Measurements from ENCODE around the gene MAPK11. TPM values are rescaled to one million over a fixed set of nuclear protein-coding genes. Genes with fewer than 3 reads are reported as not detected.

Gene MAPK11
- total RNA-seq, 4 donors from 2014 or later: 1.6 to 6.4 (median 2.7) TPM

DNA sequence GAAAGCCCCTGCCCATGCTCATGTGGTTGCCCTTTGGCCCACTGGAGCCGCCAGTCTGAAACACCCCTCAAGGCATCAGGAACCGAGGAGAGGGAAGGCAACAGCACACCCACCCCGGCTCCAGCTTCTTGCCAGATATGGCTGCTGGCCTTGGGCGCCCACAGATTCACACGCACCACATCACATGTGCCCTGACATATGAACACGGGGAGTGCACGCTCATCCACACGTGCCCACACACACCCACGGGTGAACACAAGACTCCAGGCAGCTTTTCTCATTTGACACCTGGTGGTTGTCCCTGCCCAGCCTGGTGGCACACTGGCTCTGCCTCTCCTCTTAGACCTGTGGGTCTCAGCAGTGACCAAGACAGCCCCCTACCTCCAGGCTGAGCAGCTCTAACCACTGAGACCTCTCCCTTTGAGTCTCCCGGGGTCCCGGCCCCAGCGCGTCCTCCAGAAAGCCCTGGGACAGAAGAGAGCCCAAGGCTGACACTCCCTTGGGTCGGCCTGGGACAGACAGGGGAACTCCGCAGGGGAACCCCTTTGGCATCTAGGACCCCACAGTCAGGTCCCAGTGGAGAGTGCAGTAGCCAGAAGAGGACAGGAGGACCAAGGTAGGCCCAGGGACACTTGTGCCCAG is 6.0 kb downstream of the MAPK11 start:
- Histone ChIP-seq H3K27me3 (peaks cover 73% of the 10 kb centered on the region), H3K4me3 (no peak overlapping the region), H3K9me3 (no peaks in the 10 kb centered on the region), H3K36me3 (no peaks in the 10 kb centered on the region), H3K27ac (no peak overlapping the region), H3K4me1 (peaks cover 0 to 42% (median 32%) of the 10 kb centered on the region in 4 donors)
- no peak for DNase-seq
- 76% methylated on average over 12 of the region's 15 CpGs; no CpG with 5 or more reads in 1 of the 2 donors for WGBS, 2 donors (ENCODE audit: low coverage in 1 of 2)
- no peak for TF ChIP-seq POLR2A (IDR thresholded peaks at IDR 0.05)
- TF ChIP-seq POLR2AphosphoS5 (IDR thresholded peaks at IDR 0.05): no peak
- TF ChIP-seq, protein P1, sequence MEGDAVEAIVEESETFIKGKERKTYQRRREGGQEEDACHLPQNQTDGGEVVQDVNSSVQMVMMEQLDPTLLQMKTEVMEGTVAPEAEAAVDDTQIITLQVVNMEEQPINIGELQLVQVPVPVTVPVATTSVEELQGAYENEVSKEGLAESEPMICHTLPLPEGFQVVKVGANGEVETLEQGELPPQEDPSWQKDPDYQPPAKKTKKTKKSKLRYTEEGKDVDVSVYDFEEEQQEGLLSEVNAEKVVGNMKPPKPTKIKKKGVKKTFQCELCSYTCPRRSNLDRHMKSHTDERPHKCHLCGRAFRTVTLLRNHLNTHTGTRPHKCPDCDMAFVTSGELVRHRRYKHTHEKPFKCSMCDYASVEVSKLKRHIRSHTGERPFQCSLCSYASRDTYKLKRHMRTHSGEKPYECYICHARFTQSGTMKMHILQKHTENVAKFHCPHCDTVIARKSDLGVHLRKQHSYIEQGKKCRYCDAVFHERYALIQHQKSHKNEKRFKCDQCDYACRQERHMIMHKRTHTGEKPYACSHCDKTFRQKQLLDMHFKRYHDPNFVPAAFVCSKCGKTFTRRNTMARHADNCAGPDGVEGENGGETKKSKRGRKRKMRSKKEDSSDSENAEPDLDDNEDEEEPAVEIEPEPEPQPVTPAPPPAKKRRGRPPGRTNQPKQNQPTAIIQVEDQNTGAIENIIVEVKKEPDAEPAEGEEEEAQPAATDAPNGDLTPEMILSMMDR (IDR thresholded peaks at IDR 0.05): no peak
- TF ChIP-seq EP300 (IDR thresholded peaks at IDR 0.05; ENCODE audit: low read depth): no peak
- in situ Hi-C loops (cut with MboI; ENCODE audit: low pct_ligation_motif_present in 1 of 4, low pct_unique_long_range_greater_than_20kb in 1 of 4, low sequenced_read_pairs in 3 of 4): loop anchor here in 1 of 4 donors (10.0 kb wide), 1 partner anchor 231 kb away; no protein-coding TSS in a partner anchor
- intact Hi-C loops (cut with DNase I; ENCODE audit: low total_unique reads): no loop called here

DNA sequence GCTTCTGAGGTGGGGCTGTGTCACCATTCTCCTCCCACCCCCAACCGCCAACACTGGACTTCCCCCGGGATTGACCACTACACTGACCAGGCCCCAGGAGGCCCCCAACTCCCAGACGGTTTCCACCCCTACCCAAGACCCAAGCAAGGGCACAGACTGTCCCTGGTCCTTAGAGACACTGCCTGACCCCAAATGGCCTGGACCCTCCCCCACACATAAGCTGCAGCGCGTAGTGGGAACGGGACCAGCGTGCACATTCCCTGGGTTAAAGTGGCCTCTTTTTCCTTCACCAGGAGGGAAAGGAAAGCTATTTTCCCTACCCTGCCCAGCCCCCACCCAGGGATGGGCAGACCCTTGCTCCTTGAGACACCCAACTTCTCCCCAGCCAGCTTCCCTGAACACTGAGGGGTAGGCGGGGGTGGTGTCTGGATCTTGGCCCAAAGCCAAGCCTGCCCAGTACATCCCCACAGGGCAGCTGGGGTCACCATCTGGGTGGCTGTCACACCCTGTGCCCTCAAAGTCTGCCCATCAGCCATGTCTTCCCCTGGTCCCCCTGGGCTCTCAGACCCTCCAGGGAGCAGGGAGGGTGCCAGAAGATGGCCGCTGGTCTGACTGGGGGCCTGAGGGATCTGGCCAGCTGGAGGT is 7.1 kb downstream of the MAPK11 start:
- no peak for DNase-seq
- TF ChIP-seq EP300 (IDR thresholded peaks at IDR 0.05; ENCODE audit: low read depth) (no peak), POLR2A (IDR thresholded peaks at IDR 0.05) (no peak)
- TF ChIP-seq, protein P1 (IDR thresholded peaks at IDR 0.05): no peak
- no peaks in the 10 kb centered on the region for H3K9me3 ChIP-seq
- H3K4me1 ChIP-seq: peaks cover 0 to 30% (median 22%) of the 10 kb centered on the region in 4 donors
- H3K27ac ChIP-seq: no peak overlapping the region
- intact Hi-C loops (cut with DNase I; ENCODE audit: low total_unique reads) (no loop called here), in situ Hi-C loops (cut with MboI; ENCODE audit: low pct_ligation_motif_present in 1 of 4, low pct_unique_long_range_greater_than_20kb in 1 of 4, low sequenced_read_pairs in 3 of 4) (loop anchor here in 1 of 4 donors (10.0 kb wide), 1 partner anchor 232 kb away; no protein-coding TSS in a partner anchor)
- H3K4me3 ChIP-seq: no peak overlapping the region
- H3K36me3 ChIP-seq: no peaks in the 10 kb centered on the region
- H3K27me3 ChIP-seq: peaks cover 72% of the 10 kb centered on the region
- 52% methylated on average over 9 of the region's 9 CpGs; no CpG with 5 or more reads in 1 of the 2 donors for WGBS, 2 donors (ENCODE audit: low coverage in 1 of 2)

DNA sequence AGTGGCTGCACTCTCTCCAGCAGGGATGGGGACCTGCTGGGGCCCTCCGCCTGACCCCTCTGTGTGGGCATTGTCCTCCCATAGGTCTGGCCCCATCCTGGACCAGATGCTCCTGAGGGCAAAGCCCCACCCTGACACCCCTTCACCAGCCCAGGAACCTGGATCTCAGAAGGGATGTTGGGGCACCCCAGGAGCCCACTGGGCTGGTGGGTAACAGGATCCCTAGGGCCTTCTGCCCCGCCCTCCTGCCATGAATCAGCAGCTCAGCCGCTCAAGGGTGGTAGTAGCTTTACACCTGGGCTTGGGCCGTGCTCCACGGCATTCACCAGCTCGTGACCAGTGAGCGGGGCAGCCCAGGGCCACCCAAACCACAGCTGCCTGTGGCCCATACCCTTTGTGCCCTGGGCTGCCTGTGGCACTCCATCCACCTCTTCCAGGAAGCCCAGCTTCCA is 7.7 kb downstream of the MAPK11 start:
- H3K4me3 ChIP-seq: no peak overlapping the region
- DNase-seq: no peak
- no peak overlapping the region for H3K27ac ChIP-seq
- TF ChIP-seq EP300 (IDR thresholded peaks at IDR 0.05; ENCODE audit: low read depth): no peak
- no peak for TF ChIP-seq POLR2A (IDR thresholded peaks at IDR 0.05)
- no peak for TF ChIP-seq POLR2AphosphoS5 (IDR thresholded peaks at IDR 0.05)
- TF ChIP-seq, protein P1 (IDR thresholded peaks at IDR 0.05): no peak
- in situ Hi-C loops (cut with MboI; ENCODE audit: low pct_ligation_motif_present in 1 of 4, low pct_unique_long_range_greater_than_20kb in 1 of 4, low sequenced_read_pairs in 3 of 4): loop anchor here in 1 of 4 donors (10.0 kb wide), 1 partner anchor 232 kb away; no protein-coding TSS in a partner anchor
- H3K4me1 ChIP-seq: peaks cover 0 to 24% (median 16%) of the 10 kb centered on the region in 4 donors
- H3K36me3 ChIP-seq: no peaks in the 10 kb centered on the region
- no peaks in the 10 kb centered on the region for H3K9me3 ChIP-seq
- intact Hi-C loops (cut with DNase I; ENCODE audit: low total_unique reads): no loop called here
- H3K27me3 ChIP-seq: peaks cover 73% of the 10 kb centered on the region
- WGBS, 2 donors (ENCODE audit: low coverage in 1 of 2): 39% methylated on average over 6 of the region's 7 CpGs; no CpG with 5 or more reads in 1 of the 2 donors

All from transverse colon (tissue), 4 donors.